ENCODE measurements around the gene ARSG.
"Not testable (repeated sequence)": the region's sequence is repeated elsewhere in the genome, so short reads cannot be mapped to it uniquely, and the experiment has no call there.

The ARSG gene

GRCh38 chr17:68341482-68341881 is 50.2 kb downstream of the ARSG start:
- DNase-seq = no peak

- DNase-seq = no peak
Measured at GRCh38 chr17:68343976-68344375, 52.7 kb downstream of the ARSG start.

GRCh38 chr17:68344701-68345136 is 53.4 kb downstream of the ARSG start:
- DNase-seq = no peak

GRCh38 chr17:68346448-68346847 is 55.2 kb downstream of the ARSG start:
- DNase-seq = no peak

- no peak for DNase-seq
Measured at GRCh38 chr17:68347380-68347779, 56.1 kb downstream of the ARSG start.

GRCh38 chr17:68349157-68349556 is 57.9 kb downstream of the ARSG start:
- DNase-seq = no peak

GRCh38 chr17:68351395-68351794 is 60.1 kb downstream of the ARSG start:
- DNase-seq = peak; percentile 28

GRCh38 chr17:68352041-68352440 is 60.7 kb downstream of the ARSG start:
- no peak for DNase-seq

GRCh38 chr17:68352671-68353070 is 61.4 kb downstream of the ARSG start:
- DNase-seq = not testable (repeated sequence)

- no peak for DNase-seq
Measured at GRCh38 chr17:68353111-68353521, 61.8 kb downstream of the ARSG start.

- DNase-seq = not testable (repeated sequence)
Measured at GRCh38 chr17:68354311-68354710, 63.0 kb downstream of the ARSG start.

- DNase-seq = not testable (repeated sequence)
Measured at GRCh38 chr17:68355108-68355507, 63.8 kb downstream of the ARSG start.

- DNase-seq = no peak
Measured at GRCh38 chr17:68356520-68356919, 65.2 kb downstream of the ARSG start.

- DNase-seq = no peak
Measured at GRCh38 chr17:68356949-68357455, 65.7 kb downstream of the ARSG start.

GRCh38 chr17:68357886-68358285 is 66.6 kb downstream of the ARSG start:
- DNase-seq = no peak

- DNase-seq = no peak
Measured at GRCh38 chr17:68359791-68360535, 68.7 kb downstream of the ARSG start.

- no peak for DNase-seq
Measured at GRCh38 chr17:68365469-68365868, 74.2 kb downstream of the ARSG start.

- no peak for DNase-seq
Measured at GRCh38 chr17:68368387-68368786, 77.1 kb downstream of the ARSG start.

- DNase-seq = no peak
Measured at GRCh38 chr17:68375566-68375965, 84.3 kb downstream of the ARSG start.

- not testable (repeated sequence) for DNase-seq
Measured at GRCh38 chr17:68376178-68376577, 84.9 kb downstream of the ARSG start.

- DNase-seq = no peak
Measured at GRCh38 chr17:68377771-68378267, 86.5 kb downstream of the ARSG start.

- DNase-seq = no peak
Measured at GRCh38 chr17:68378268-68379176, 87.2 kb downstream of the ARSG start.

GRCh38 chr17:68379177-68379510 is 87.8 kb downstream of the ARSG start:
- DNase-seq = no peak
